MM.1S (cell line): Measurements from ENCODE around the gene FBXW11.

ENCODE experiments used
- CTCF ChIP-seq: fragments of 300-600 bp; sonication (generic); IDR thresholded peaks from 2 replicates; pipeline ENCODE4 v1.5.1; 2016; ENCODE audit warnings: antibody characterized with exemption, low read length, mixed read lengths
- EZH2 ChIP-seq: fragments of 300-600 bp; sonication (generic); optimal IDR thresholded peaks from 2 replicates; pipeline ENCODE3; 2017; ENCODE audit warnings: low read depth, mild to moderate bottlenecking, antibody characterized with exemption, low read length, mixed read lengths

- no peak for TF ChIP-seq CTCF
- TF ChIP-seq EZH2 = no peak
These were observed 19.7 kb downstream of the FBXW11 start for GRCh38 chr5:171986772-171987171.
